Measurements from ENCODE around the gene CEP68.
A peak's percentile ranks its signal among the peaks of the same experiment; 100 is the strongest.

Gene CEP68

GRCh38 chr2:65059071-65059470 lies 2.9 kb downstream of the CEP68 start:
- no peak for DNase-seq

GRCh38 chr2:65061146-65061909 lies 5.1 kb downstream of the CEP68 start:
- DNase-seq = no peak

GRCh38 chr2:65061910-65062339 lies 5.7 kb downstream of the CEP68 start:
- no peak for DNase-seq

- DNase-seq = no peak
These were observed 6.9 kb downstream of the CEP68 start for GRCh38 chr2:65062843-65063825.

GRCh38 chr2:65064728-65065552 lies 8.7 kb downstream of the CEP68 start:
- DNase-seq = peak in 1 of 2 experiments; percentile 35

- DNase-seq = no peak
These were observed 11.8 kb downstream of the CEP68 start for GRCh38 chr2:65067806-65068553.

- DNase-seq = no peak
These were observed 13.2 kb downstream of the CEP68 start for GRCh38 chr2:65069439-65069824.

- DNase-seq = peak; percentile 33 to 37
These were observed 14.1 kb downstream of the CEP68 start for GRCh38 chr2:65070172-65070830.

- DNase-seq = no peak
These were observed 14.6 kb downstream of the CEP68 start for GRCh38 chr2:65070856-65071255.

- no peak for DNase-seq
These were observed 15.4 kb downstream of the CEP68 start for GRCh38 chr2:65071499-65072180.

GRCh38 chr2:65072181-65072970 lies 16.2 kb downstream of the CEP68 start:
- DNase-seq = no peak

GRCh38 chr2:65073879-65074565 lies 17.8 kb downstream of the CEP68 start:
- no peak for DNase-seq

- DNase-seq = no peak
These were observed 19.0 kb downstream of the CEP68 start for GRCh38 chr2:65075176-65075575.

GRCh38 chr2:65075605-65076344 lies 19.6 kb downstream of the CEP68 start:
- no peak for DNase-seq

- DNase-seq = no peak
These were observed 20.1 kb downstream of the CEP68 start for GRCh38 chr2:65076345-65076710.

- DNase-seq = no peak
These were observed 21.7 kb downstream of the CEP68 start for GRCh38 chr2:65077898-65078297.

GRCh38 chr2:65079017-65079416 lies 22.8 kb downstream of the CEP68 start:
- DNase-seq = no peak

- no peak for DNase-seq
These were observed 25.0 kb downstream of the CEP68 start for GRCh38 chr2:65081232-65081685.

GRCh38 chr2:65085148-65085547 lies 28.9 kb downstream of the CEP68 start:
- DNase-seq = no peak
